HG02870 (cell line): Measurements from ENCODE around the gene HEG1.

Experiments
- ATAC-seq: cut with Tn5 transposase; IDR thresholded peaks from one replicate; pipeline ENCODE4 v1.9.1; 2021; ENCODE audit warnings: mild to moderate bottlenecking, moderate library complexity; ENCODE audit not compliant: unreplicated experiment

HEG1 gene

DNA sequence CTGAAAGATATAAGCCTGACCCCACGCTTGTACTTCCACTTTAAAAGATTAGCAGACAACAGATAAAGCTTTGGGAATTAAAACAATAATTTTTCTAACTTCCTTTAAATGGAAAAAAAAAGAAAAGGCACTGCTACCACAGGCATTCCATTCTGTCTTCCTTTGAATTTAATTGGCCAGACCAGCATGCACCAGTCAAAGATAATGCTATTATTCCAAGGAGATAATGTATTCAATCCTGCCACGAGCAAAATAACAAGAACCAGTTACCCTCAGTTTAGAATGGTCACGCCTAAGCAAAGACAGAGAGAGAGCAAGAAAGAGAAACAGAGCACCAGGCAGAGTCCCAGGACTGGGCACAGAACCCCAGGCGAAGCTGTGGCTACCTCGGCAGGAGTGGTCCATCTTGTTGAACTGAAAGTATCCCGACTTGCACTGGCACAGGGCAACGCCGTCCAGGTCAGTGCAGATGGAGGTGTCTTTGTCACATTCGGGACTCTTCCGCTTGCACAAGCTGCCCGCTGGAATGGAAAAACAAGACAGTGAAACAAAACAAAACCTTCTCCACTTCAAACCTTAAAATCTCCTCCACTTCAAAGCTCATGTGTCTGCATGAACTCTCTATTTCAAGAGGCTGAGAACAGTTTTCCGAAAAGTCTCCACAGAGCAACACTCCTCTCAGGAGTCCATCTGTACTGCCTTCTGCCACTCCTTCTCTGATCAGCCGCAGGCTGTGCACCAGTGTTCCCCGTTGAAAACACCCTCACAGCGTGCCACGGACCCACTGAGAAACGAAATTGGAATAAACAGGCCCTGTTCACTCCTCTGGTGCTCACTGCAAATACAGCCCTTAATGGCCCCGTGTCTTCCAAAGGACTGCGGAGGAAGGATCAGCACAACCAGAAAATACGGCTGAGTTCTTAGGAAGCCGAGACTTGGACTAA, 58.2 kb downstream of the HEG1 start:
- ATAC-seq: no peak

DNA sequence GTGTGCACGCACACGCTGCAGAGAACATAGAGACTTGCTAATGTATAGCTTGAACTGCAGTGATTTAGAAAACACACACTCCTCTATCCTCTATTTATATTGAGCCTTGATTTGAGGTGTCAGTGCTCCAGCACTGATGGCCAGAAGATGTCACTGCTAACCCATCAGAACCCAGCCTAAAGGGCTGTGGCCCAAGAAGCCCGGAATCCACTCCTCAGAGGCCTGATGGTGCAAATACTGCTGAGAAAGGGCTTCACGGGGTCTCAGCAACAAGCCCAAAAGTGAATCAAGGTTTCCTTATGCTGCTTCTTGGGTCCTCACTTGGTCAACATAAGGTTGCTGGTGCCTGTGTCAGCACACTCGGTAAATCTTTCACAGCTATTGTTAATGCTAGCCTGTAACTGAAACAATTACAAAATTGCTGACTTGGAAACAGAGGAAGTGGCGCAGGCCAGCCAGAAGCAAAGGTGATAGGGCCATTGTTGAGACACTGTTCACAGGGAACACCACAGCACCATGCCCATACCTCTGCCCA, 60.3 kb downstream of the HEG1 start:
- ATAC-seq: no peak

DNA sequence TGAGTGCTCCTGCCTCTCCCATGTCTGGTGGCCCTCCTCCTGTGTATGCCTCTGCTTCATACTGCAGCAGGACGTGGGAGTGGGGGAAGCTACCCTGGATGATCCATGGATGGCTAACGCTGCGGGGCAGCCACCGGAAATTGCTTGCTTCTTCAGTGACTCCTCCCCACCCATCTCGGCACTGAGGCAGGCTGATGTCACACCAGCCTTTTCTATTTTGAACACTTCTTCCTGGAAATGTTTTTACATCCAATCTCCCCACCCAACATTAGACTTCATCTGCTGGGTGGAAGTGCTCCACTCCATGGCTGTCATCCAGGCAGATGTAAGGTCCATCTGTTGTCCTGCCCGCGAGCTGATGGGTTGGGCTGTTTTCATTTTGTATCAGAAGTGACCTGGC, 62.3 kb downstream of the HEG1 start:
- ATAC-seq: no peak

DNA sequence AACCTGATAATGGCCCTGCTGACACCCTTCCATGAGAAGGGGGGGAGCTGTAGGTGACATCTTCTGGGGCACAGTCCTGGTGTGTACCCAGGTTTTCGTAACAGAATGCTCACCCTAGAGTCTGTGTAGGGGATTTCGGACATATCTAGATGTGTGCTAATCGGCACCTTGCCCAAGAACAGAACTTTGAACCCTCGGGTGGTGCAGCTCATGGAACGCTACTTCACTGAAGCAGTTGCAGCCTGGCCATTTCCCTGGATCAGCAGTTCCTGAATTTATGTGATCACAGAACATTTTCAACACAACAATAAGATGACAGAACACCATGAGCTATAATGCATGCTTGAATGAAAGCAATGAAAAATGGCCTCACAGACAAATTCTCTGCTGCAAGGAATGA, 63.8 kb downstream of the HEG1 start:
- no peak for ATAC-seq

GRCh38 chr3:124986192-124987143, 69.3 kb downstream of the HEG1 start:
- no peak for ATAC-seq

- no peak for ATAC-seq
These were observed 70.4 kb downstream of the HEG1 start for GRCh38 chr3:124985349-124985748.

- ATAC-seq: no peak
These were observed 71.0 kb downstream of the HEG1 start for GRCh38 chr3:124984754-124985153.

GRCh38 chr3:124982855-124983254, 72.9 kb downstream of the HEG1 start:
- no peak for ATAC-seq

- ATAC-seq: no peak
These were observed 74.3 kb downstream of the HEG1 start for GRCh38 chr3:124981472-124981871.

DNA sequence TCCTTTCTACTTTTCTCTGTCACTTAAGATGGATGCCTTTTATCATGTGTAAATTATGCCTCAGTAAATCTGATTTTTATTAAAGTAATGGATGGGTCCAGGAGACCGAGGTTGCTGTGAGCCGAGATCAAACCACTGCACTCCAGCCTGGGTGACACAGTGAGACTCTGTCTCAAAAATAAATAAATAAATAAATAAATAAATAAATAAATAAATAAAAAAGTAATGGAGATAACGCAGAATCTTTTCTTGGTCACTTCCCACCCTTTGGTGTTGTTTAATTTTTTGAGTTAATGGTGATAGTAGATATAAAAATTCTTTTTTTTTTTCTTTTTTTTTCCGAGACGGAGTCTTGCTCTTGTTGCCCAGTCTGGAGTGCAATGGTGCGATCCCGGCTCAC, 77.2 kb downstream of the HEG1 start:
- ATAC-seq: no peak

DNA sequence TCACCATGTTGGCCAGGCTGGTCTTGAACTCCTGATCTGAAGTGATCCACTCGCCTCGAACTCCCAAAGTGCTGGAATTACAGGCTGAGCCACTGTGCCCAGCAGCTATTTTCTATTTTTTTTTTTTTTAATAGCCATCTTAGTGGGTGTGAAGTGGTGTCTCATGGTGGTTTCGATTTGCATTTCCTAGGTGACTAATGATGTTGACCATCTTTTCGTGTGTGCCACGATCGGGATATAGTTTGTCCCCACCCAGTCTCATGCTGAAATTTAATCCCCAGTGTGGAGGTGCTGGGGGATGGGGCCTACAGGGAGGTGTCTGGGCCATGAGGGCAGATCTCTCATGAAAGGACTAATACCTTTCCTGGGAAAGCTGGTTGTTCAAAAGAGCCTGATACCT, 79.4 kb downstream of the HEG1 start:
- ATAC-seq: no peak

- no peak for ATAC-seq
These were observed 81.1 kb downstream of the HEG1 start for GRCh38 chr3:124974691-124975090.

DNA sequence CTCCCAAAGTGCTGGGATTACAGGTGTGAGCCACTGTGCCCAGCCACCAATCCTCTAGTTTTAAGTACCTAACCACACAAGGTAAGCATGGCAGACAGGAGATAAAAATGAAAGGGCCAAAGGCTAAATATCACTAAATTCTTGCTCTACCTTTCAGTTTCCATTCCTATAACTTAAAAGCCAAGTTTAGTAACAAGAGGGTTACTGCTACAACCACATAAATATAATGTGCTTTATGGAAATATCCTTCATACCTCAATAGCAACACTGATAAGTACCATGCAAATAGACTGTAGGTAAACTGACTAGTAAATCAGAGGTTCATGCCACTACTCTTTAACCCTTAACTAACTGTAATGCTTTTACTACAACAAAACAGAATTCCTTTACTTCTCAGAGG, 82.5 kb downstream of the HEG1 start:
- no peak for ATAC-seq

GRCh38 chr3:124972457-124972856, 83.3 kb downstream of the HEG1 start:
- ATAC-seq: no peak

DNA sequence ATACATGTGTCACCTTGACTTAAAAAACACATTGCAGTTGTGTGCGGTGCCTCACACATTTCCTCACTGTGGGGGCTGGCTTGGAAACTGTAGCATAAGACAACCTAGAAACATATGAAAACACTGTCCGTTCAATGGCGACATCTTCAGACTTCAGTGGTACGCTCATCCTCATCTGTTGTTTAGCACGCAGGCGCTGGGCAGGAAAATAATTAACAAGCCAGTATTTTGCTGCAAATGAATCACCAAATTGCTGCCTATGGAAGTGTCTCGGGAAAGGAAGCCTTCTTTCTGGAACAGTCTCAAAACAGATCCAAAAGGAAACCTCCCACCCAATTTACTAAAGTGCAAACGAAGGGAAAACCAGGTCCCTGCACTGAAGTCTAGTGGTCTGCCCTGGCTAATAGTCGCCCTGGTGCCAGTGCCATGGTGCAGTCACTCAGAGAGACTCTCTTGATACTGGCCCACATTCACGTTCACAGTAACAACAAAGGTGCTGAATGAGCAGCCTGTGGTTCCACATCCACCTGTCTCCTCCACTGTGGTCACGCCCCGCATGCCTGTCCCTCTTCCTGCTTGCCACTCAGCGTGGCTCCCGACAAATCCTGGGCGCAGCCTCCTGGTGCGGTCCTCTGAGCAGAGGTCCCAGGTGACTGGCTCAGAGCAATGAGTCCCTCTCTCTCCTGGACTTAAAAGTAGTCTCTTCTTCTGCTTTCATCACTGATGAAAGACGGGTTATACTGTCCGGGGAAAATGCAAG, 85.7 kb downstream of the HEG1 start:
- ATAC-seq: no peak

GRCh38 chr3:124969190-124969589, 86.6 kb downstream of the HEG1 start:
- no peak for ATAC-seq

DNA sequence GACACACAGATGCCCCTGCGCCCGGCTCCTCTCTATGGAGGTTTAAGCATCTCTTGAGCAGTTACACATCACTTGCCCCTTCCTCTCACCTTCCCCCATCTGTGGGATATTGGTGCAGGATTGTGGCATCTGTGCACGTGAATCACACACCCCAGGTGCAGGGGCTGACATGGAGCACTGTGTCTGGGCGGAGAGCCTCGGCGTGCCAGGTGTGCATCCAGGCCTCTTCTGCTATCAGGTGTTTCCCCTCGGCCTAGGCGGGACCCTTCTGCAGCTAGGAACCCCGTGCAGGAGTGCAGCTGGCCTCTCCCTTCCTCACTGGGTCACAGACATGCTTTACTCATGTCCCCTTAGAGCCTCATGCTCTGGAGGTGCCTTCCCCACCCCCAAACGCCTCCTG, 87.8 kb downstream of the HEG1 start:
- ATAC-seq: no peak

DNA sequence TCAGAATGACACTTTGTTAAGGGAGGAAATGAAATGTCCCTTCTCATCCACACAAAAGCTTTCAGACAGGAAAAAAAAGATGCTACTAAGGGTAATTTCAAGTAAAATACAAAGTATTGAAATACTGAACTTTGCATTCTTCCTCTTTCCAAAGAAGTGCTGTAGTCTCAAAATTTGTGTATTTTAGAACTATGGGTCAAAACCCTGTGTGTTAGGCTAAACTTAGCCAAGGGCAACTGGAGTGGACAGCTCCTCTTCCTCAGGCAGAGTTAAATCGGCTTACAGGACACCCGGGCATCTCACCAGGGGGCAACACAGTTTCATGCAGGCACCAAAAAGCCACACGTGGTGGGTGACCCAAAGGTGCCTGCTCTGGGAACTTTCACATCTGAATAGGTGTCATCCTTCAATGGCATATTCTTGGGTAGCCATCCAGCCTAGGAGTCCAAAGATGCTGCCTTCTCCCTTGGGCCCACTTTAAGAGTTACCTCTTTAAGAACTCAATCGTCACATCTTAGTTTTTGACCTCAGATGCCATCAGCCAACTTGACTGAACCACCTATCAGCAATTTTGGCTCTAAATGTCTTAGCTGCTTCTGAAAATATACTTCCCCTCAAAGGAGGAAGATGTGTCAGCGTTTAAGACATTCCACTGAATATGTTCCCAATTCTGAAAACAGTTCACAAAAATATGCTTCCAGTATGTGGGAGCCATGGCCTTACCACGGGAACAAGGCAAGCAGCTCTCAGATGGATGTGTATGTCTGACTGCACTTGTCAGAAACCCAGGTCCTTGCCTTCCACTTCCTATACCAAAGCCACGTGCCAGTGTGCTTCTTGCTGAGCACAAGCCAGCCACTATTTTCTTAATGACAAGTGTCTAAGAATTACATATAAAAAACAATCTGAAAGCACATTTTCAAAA, 89.0 kb downstream of the HEG1 start:
- no peak for ATAC-seq

DNA sequence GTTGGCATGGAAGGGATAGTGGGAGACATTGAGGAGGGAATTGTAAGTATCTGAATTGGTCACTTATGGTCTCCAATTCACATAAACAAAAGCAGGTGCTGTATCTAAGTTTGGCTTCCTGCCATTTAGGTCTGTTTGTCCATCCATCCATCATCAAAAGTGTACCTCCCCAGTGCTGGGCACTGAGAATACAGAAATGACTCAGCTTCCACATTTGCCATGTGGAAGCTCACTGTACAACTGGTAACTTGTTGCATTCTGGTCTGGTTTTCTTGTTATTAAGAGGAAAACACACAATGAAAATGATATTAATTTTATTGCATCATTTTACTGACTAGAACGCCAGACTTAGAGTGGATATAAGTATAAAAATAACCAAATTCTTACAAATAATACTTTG, 90.4 kb downstream of the HEG1 start:
- no peak for ATAC-seq

- ATAC-seq: no peak
These were observed 91.4 kb downstream of the HEG1 start for GRCh38 chr3:124964387-124964786.
